Astrocyte of the spinal cord (primary cell): ENCODE results near the gene FOXK1.

Experiments
- DNase-seq: peaks from one replicate; pipeline ENCODE4 v3.0.0; 2011; ENCODE audit warnings: low read depth, low spot score
- H3K4me3 ChIP-seq: 2 replicates; pipeline ENCODE4 v1.5.1; 2011; ENCODE audit warnings: low read depth, mild to moderate bottlenecking, low read length, moderate library complexity
- CTCF ChIP-seq: IDR thresholded peaks from 2 replicates; pipeline ENCODE4 v1.5.1; 2012; ENCODE audit warnings: low read depth, mild to moderate bottlenecking, low read length, inconsistent platforms
- in situ Hi-C: cut with HindIII; loops from 2 replicates; pipeline ENCODE4 v1.10.0; 2017; ENCODE audit warnings: low sequenced_read_pairs

The FOXK1 gene

GRCh38 chr7:4782333-4783291 lies 100.5 kb downstream of the FOXK1 start:
- in situ Hi-C loops, result no loop called here
- no peak for DNase-seq
- no peak for TF ChIP-seq CTCF
- no peak overlapping the region for H3K4me3 ChIP-seq

GRCh38 chr7:4783292-4783652 lies 101.2 kb downstream of the FOXK1 start:
- in situ Hi-C loops, result no loop called here
- TF ChIP-seq CTCF, result no peak
- H3K4me3 ChIP-seq, result no peak overlapping the region
- DNase-seq, result no peak

- no peak overlapping the region for H3K4me3 ChIP-seq
- no peak for DNase-seq
- no peak for TF ChIP-seq CTCF
- in situ Hi-C loops, result no loop called here
These were observed 101.8 kb downstream of the FOXK1 start for GRCh38 chr7:4783762-4784351.

GRCh38 chr7:4784799-4785198 lies 102.7 kb downstream of the FOXK1 start:
- DNase-seq, result no peak
- in situ Hi-C loops, result no loop called here
- no peak for TF ChIP-seq CTCF
- H3K4me3 ChIP-seq, result no peak overlapping the region

- in situ Hi-C loops, result no loop called here
- no peak overlapping the region for H3K4me3 ChIP-seq
- no peak for TF ChIP-seq CTCF
- DNase-seq, result no peak
These were observed 103.3 kb downstream of the FOXK1 start for GRCh38 chr7:4785371-4785770.

GRCh38 chr7:4786015-4786414 lies 103.9 kb downstream of the FOXK1 start:
- DNase-seq, result no peak
- no peak overlapping the region for H3K4me3 ChIP-seq
- in situ Hi-C loops, result no loop called here
- no peak for TF ChIP-seq CTCF
